HTR-8/SVneo (cell line): ENCODE results near the gene DCAF6.
"Not testable (repeated sequence)": the region's sequence is repeated elsewhere in the genome, so short reads cannot be mapped to it uniquely, and the experiment has no call there.

Source experiments
- DNase-seq: peaks from one replicate; pipeline ENCODE4 v3.0.0; 2011; ENCODE audit warnings: low spot score, mixed read lengths; ENCODE audit not compliant: insufficient read length
- FAIRE-seq: peaks from 2 replicates; lab custom pipeline; 2011; peaks lifted over from hg19 to GRCh38; lab: Jason Lieb, UNC

DCAF6 gene

GRCh38 chr1:168001213-168001612, 64.7 kb downstream of the DCAF6 start:
- no peak for FAIRE-seq
- no peak for DNase-seq

- FAIRE-seq = no peak
- DNase-seq = no peak
Observed at GRCh38 chr1:168004531-168004930, 68.0 kb downstream of the DCAF6 start.

- DNase-seq = no peak
- FAIRE-seq = no peak
Observed at GRCh38 chr1:168005529-168005928, 69.0 kb downstream of the DCAF6 start.

GRCh38 chr1:168007691-168008090, 71.2 kb downstream of the DCAF6 start:
- no peak for FAIRE-seq

GRCh38 chr1:168008595-168008994, 72.1 kb downstream of the DCAF6 start:
- no peak for FAIRE-seq
- no peak for DNase-seq

More at GRCh38 chr1:168007691-168008090, 71.2 kb downstream of the DCAF6 start:
- no peak for DNase-seq

- DNase-seq (no peak), FAIRE-seq (no peak)
Observed at GRCh38 chr1:168009322-168009721, 72.8 kb downstream of the DCAF6 start.

GRCh38 chr1:168019407-168019806, 82.9 kb downstream of the DCAF6 start:
- DNase-seq (no peak), FAIRE-seq (no peak)

GRCh38 chr1:168031198-168031597, 94.7 kb downstream of the DCAF6 start:
- DNase-seq (no peak), FAIRE-seq (no peak)

GRCh38 chr1:168031627-168032026, 95.1 kb downstream of the DCAF6 start:
- FAIRE-seq (no peak), DNase-seq (no peak)

GRCh38 chr1:168032029-168032428, 95.5 kb downstream of the DCAF6 start:
- FAIRE-seq (no peak), DNase-seq (no peak)

GRCh38 chr1:168035345-168035744, 98.9 kb downstream of the DCAF6 start:
- DNase-seq (no peak), FAIRE-seq (no peak)

GRCh38 chr1:168042362-168042761, 105.9 kb downstream of the DCAF6 start:
- no peak for DNase-seq
- no peak for FAIRE-seq

GRCh38 chr1:168045311-168045710, 108.8 kb downstream of the DCAF6 start:
- no peak for FAIRE-seq
- DNase-seq = no peak

GRCh38 chr1:168050307-168050706, 113.8 kb downstream of the DCAF6 start:
- FAIRE-seq (no peak), DNase-seq (no peak)

GRCh38 chr1:168050880-168051279, 114.4 kb downstream of the DCAF6 start:
- DNase-seq (no peak), FAIRE-seq (no peak)

- DNase-seq = no peak
- FAIRE-seq = no peak
Observed at GRCh38 chr1:168053681-168054080, 117.2 kb downstream of the DCAF6 start.

- FAIRE-seq (no peak), DNase-seq (no peak)
Observed at GRCh38 chr1:168054117-168054516, 117.6 kb downstream of the DCAF6 start.

- peak; percentile 94 for FAIRE-seq
- DNase-seq = not testable (repeated sequence)
Observed at GRCh38 chr1:168056152-168056551, 119.7 kb downstream of the DCAF6 start.

- FAIRE-seq = no peak
Observed at GRCh38 chr1:168057355-168057754, 120.9 kb downstream of the DCAF6 start.

GRCh38 chr1:168057921-168058320, 121.4 kb downstream of the DCAF6 start:
- DNase-seq = no peak

More at GRCh38 chr1:168057355-168057754, 120.9 kb downstream of the DCAF6 start:
- DNase-seq = no peak

GRCh38 chr1:168064216-168064615, 127.7 kb downstream of the DCAF6 start:
- DNase-seq (no peak), FAIRE-seq (no peak)

More at GRCh38 chr1:168057921-168058320, 121.4 kb downstream of the DCAF6 start:
- FAIRE-seq = no peak

GRCh38 chr1:168065506-168065905, 129.0 kb downstream of the DCAF6 start:
- DNase-seq (no peak), FAIRE-seq (no peak)

GRCh38 chr1:168069384-168069783, 132.9 kb downstream of the DCAF6 start:
- DNase-seq = no peak
- no peak for FAIRE-seq
